ENCODE measurements around the gene NLRP13.

- TF ChIP-seq, protein P1, sequence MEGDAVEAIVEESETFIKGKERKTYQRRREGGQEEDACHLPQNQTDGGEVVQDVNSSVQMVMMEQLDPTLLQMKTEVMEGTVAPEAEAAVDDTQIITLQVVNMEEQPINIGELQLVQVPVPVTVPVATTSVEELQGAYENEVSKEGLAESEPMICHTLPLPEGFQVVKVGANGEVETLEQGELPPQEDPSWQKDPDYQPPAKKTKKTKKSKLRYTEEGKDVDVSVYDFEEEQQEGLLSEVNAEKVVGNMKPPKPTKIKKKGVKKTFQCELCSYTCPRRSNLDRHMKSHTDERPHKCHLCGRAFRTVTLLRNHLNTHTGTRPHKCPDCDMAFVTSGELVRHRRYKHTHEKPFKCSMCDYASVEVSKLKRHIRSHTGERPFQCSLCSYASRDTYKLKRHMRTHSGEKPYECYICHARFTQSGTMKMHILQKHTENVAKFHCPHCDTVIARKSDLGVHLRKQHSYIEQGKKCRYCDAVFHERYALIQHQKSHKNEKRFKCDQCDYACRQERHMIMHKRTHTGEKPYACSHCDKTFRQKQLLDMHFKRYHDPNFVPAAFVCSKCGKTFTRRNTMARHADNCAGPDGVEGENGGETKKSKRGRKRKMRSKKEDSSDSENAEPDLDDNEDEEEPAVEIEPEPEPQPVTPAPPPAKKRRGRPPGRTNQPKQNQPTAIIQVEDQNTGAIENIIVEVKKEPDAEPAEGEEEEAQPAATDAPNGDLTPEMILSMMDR (IDR thresholded peaks at IDR 0.05) = no peak
- TF ChIP-seq POLR2A (IDR thresholded peaks at IDR 0.05) = no peak
- no peak for TF ChIP-seq EP300 (IDR thresholded peaks at IDR 0.05)
Measured at GRCh38 chr19:55913643-55914268, 18.4 kb downstream of the NLRP13 start.

Data from stomach (tissue), 4 donors.